Lower leg skin (tissue), 3 donors: ENCODE measurements around the gene SH2D7.
"Not testable (repeated sequence)": the region's sequence is repeated elsewhere in the genome, so short reads cannot be mapped to it uniquely, and the experiment has no call there.

Source experiments
- CTCF ChIP-seq, 3 donors: fragments of 450-650 bp; IDR thresholded peaks; one replicate each; pipeline ENCODE4 v1.5.1; 2016; ENCODE audit warnings: antibody characterized with exemption in 3 of 3, mild to moderate bottlenecking in 3 of 3, moderate library complexity in 2 of 3
- POLR2A ChIP-seq, 2 donors: fragments of 450-650 bp; IDR thresholded peaks; one replicate each; pipeline ENCODE4 v1.6.1; 2016 to 2017; ENCODE audit warnings: antibody characterized with exemption in 2 of 2, mild to moderate bottlenecking in 1 of 2, moderate library complexity in 1 of 2

GRCh38 chr15:78151075-78151474, 58.7 kb downstream of the SH2D7 start:
- TF ChIP-seq CTCF, POLR2A (IDR thresholded peaks at IDR 0.05): not testable (repeated sequence)
